Body of pancreas (tissue), 4 donors: ENCODE data around the gene SLC26A6.

ENCODE experiments used
- CTCF ChIP-seq, 7 experiments: fragments of 450-650 bp in 4 of 7; fragments of 200-600 bp in 3 of 7; sonication (generic) in 3 of 7; IDR thresholded peaks; one replicate each; pipeline ENCODE4 v1.5.1; 2016 to 2019; ENCODE audit warnings: antibody characterized with exemption in 7 of 7
- POLR2A ChIP-seq, 3 donors: fragments of 450-650 bp; IDR thresholded peaks; one replicate each; pipeline ENCODE4 v1.6.1; 2016; ENCODE audit warnings: antibody characterized with exemption in 3 of 3, mild to moderate bottlenecking in 2 of 3

GRCh38 chr3:48630407-48630806 is 4.9 kb downstream of the SLC26A6 start:
- TF ChIP-seq POLR2A (IDR thresholded peaks at IDR 0.05) (no peak), CTCF (IDR thresholded peaks at IDR 0.05) (no peak)
